GM19455 (cell line): ENCODE measurements around the gene TOR4A.

Experiments used
- ATAC-seq: cut with Tn5 transposase; IDR thresholded peaks from one replicate; pipeline ENCODE4 v1.9.1; 2021; ENCODE audit not compliant: unreplicated experiment

The TOR4A gene

GRCh38 chr9:137293482-137294090 is 16.1 kb downstream of the TOR4A start:
- no peak for ATAC-seq

- ATAC-seq, result no peak
Measured at GRCh38 chr9:137294091-137294680, 16.7 kb downstream of the TOR4A start.

- no peak for ATAC-seq
Measured at GRCh38 chr9:137294681-137295237, 17.2 kb downstream of the TOR4A start.

GRCh38 chr9:137295238-137295811 is 17.8 kb downstream of the TOR4A start:
- no peak for ATAC-seq

- ATAC-seq, result no peak
Measured at GRCh38 chr9:137295849-137296669, 18.5 kb downstream of the TOR4A start.

GRCh38 chr9:137296670-137297664 is 19.4 kb downstream of the TOR4A start:
- ATAC-seq, result no peak

- no peak for ATAC-seq
Measured at GRCh38 chr9:137297966-137298365, 20.4 kb downstream of the TOR4A start.

GRCh38 chr9:137298401-137299202 is 21.1 kb downstream of the TOR4A start:
- ATAC-seq, result no peak

- no peak for ATAC-seq
Measured at GRCh38 chr9:137299203-137299565, 21.7 kb downstream of the TOR4A start.

GRCh38 chr9:137299938-137300337 is 22.4 kb downstream of the TOR4A start:
- no peak for ATAC-seq

- ATAC-seq, result no peak
Measured at GRCh38 chr9:137300567-137301080, 23.1 kb downstream of the TOR4A start.

GRCh38 chr9:137301081-137301947 is 23.8 kb downstream of the TOR4A start:
- ATAC-seq, result peak; percentile 3

- ATAC-seq, result peak; percentile 70
Measured at GRCh38 chr9:137302118-137302448, 24.6 kb downstream of the TOR4A start, which contains the start of gene NRARP. NRARP (minus strand) TSS chr9:137302271; CDS start chr9:137301928, 343 bp downstream.

- peak; percentile 49 for ATAC-seq
Measured at GRCh38 chr9:137302449-137303150, 25.1 kb downstream of the TOR4A start.

- ATAC-seq, result no peak
Measured at GRCh38 chr9:137303151-137303892, 25.8 kb downstream of the TOR4A start.

GRCh38 chr9:137303893-137304382 is 26.4 kb downstream of the TOR4A start:
- ATAC-seq, result no peak
